Measurements from ENCODE around the gene SERPINF2.

GRCh38 chr17:1765576-1765975, 22.9 kb downstream of the SERPINF2 start:
- TF ChIP-seq POLR2A (IDR thresholded peaks at IDR 0.05) (no peak), CTCF (IDR thresholded peaks at IDR 0.05 in 4 of 5, conservative IDR thresholded peaks at IDR 0.05 in 1 of 5) (no peak)
